GM10847 (cell line): ENCODE data around the gene IDH3G.

ENCODE experiments used
- POLR2A ChIP-seq: IDR thresholded peaks from 2 replicates; pipeline ENCODE4 v1.6.1; 2011; ENCODE audit not compliant: insufficient read length; ENCODE audit errors: extremely low read depth

Gene IDH3G

DNA sequence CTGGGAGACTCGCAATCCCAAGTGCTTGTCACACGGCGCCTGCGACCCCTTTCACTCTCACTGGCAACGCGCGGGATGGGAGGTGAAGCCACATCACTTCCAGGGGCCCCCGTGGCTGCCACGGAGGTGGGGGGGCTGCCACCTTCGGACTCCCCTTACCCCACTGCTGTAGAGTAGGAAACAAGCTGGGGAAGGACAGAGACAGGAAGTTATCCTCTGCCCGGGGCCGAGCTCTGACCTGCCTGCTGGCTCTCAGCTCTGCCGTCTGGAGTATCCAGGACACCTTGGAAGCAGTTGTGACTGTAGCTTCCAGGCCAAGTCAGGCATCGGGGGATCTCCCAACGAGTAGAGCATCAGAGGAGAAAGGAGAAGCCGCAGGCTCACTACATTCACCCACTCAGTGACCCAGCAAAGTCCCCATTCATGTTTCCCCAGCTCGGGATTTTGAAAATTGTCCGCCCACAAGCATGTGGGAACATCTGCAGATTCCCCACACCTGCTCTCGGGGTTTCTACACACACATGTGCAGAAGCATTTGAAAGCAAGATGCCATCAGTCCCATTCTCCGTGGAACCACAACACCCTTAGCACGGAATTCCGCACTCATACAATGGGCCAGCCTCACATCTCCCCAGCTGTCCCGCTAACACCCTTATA lies 25.3 kb upstream of the IDH3G start:
- no peak for TF ChIP-seq POLR2A

DNA sequence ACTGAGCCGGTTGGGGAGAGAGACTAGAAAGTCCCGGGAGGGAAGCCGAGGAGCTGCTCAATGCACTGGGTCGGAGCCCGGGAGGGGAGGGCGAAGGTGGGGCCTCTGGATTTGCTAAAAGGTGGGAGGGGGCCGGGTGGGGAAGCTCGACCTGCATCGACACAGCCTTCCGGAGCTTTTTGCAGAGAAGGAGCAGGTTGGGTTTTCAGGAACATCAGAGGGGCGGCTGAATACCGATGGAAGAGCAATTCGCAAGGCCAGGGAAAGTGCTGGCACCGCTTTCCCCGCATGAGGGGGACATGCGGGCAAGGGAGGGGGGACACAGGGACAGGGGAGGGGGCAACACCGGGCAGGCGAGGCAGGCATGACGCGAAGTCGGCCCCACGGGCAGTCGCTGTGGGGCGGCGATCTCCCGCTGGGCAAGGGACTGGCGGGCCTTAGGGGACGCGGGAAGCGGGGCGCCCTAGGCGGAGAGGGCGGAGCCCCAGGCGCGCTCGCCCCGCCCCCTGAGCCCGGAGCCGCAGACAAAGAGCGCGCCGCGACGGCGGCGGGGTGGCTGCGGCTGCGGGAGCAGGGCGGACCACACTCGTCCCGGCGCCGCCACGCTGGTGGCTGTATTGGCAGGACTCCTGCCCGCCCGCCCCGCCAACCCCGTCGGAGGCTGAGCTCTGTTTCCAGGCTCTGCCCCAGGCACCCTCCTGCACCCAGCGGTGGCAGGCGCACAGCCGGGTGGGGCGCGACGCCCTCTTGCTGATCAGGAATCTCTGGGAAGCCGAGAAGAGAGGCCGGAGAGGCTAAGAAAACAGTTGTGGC lies 24.6 kb upstream of the IDH3G start:
- TF ChIP-seq POLR2A = no peak

DNA sequence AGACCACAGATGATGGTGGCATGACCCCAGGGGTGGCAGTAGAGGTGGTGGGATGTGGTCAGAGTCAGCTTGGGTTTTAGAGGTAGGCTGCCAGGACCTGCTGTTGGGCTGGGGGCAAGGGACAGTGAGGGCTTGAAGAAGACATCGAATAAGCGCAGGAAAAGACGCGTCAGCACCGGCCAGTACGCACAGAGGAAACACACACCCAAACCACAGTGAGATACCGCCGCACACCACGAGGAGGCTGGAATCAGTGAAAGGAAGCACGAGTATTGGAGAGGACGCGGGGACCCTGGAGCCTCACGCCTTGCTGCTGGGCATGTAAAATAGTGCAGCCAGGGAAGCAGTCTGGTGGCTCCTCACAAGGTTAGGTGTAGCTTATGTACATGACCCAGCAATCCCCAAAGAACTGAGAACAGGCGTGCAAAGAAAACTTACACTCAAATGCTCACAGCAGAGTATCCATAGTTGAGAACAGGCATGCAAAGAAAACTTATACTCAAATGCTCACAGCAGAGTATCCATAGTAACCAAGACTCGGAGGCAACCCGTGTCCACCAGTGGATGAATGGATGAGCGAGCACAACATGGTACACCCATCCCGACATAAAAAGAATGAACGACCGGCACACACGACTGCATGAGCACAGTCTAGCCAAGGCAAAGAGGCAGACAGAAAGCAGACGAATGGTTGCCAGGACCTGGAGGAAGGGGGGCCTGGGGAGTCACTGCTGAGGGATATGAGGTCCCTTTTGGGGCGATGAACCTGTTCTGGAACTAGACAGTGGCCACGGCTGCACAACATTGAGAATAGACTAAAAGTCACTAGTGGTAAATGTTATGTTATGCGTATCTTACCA lies 22.9 kb upstream of the IDH3G start:
- no peak for TF ChIP-seq POLR2A

DNA sequence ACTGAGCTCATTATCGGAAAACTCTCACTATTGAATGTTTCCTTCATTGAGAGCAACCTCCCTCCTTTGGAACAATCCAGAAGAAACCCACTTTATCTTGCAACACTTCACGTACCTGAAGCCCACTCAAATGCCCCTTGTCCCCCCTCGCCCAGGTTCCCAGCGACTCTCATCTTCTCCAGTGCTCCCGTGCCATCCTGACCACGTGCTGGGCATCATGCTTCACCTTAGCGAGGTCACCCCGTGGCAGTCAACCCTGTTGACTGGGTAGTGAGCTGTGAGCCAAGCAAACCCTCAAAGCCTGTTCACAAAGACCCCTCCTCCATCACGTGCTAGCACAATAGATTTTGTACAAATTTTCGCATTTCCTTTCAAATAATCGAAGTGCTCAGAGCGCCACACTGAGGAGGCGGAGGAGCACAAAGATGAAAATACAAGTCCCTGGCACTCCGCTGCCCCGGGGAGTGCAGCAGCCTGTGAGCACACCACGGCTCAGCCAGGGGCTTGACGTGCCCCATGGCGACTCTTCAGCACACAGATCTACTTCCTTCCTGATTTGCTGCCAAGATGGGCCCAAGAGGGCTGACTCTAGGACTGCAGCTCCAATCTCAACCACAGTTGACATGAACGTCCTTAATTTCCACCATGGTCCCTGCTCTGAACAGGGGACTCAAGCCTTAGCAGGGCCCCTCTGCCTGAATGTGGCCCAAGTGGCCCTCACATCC lies 20.6 kb upstream of the IDH3G start:
- TF ChIP-seq POLR2A = no peak

DNA sequence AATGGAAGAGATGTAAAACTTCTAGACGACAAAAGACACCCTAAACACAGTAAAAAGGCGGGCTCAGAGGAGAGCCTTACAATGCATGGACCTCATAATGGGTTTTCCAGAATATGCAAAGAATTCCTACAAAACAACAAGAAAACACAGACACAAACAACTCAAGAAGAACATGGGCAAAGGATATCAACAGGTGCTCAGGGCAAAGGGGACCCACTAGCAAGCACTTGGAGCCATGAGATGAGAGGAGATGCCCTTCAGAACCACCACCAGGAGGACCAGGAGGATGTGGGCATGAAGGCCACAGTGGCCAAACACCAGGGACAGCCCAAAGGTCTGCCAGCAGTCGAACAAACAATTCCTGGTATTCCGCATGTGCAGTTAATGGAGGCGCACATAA lies 19.0 kb upstream of the IDH3G start:
- no peak for TF ChIP-seq POLR2A

DNA sequence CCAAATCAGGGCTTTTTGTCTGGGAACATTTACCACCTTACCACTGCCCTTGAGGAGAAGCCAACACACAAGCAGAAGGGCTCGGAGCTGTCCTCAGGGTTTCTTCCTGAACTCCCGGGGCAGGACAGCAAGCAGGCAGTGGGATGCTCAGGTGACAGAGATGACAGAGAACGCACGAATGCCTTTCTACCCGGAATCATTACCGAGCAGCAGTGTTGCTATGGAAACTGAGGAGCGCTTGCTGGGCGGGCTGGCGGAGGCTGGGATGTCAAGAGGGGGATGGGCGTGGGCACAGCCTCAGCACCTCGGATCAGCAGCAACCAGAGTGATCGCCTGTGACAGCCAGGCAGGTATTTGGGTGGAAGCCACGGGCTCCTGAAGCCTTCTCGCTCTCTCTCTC lies 18.0 kb upstream of the IDH3G start:
- no peak for TF ChIP-seq POLR2A

DNA sequence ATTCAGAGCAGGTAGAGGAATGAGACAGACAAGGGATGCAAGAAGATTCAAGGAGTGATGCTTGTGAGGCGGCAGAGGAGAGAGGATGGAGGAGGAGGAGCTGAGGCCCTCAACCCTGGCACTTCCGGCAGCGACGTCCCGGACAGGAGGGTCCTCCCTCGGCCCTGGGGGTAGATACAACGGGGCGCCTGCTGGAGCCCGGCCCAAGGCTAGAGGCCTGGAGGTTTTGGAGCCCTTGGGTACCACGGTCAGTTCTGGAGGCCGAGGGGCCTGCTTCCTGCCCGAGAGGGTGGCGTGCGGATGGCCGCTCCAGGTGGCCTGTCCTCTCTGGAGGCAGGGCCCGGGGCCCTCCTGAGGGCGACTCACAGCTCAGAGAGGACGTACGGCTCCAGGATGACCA lies 13.8 kb upstream of the IDH3G start:
- TF ChIP-seq POLR2A = no peak

DNA sequence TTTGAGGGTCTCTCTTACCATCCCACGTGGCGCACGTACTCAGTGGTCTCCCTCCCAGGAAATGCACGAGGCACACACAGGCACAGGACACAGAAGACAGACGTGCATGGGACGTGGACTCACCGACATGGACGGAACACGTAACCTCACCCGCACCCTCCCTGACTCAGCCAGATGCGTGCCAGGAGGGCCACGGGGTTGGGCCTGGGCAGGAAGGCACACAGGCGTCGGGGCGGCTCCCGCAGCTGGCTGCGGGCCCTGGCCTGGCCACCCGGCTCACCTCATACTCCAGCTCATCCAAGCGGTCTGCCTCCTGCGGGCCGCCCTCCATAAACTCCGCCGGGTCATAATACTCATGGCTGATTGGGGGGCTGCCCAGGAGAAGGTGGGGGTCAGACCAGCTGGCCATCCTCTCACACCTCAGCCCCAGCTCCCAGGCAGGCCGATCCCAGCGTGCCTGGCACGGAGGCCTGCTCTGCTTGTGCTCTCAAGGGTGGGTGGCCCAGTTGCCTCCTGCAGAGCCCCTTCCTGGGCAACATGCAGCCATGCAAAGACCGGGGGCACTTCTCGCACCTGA lies 12.9 kb upstream of the IDH3G start:
- no peak for TF ChIP-seq POLR2A

DNA sequence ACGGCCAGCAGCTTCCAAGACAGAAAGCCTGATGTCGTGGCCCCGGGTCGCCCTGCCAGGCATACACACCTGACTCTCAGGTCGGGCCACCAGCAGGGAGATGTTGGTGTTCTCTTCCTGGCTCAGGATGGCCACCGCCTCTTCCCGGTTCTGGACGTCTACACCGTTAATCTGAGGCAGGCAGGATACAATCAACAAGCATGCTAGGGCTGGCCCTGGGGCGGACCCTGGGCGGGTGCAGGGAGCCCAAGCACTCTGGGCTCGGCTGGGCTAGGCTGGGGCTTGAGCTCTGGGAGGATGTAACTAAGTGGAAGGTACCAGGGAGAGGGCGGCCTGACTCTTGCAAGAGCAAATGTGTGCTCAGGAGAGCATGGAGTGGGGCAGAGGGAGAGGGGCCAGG lies 11.3 kb upstream of the IDH3G start:
- TF ChIP-seq POLR2A = no peak

DNA sequence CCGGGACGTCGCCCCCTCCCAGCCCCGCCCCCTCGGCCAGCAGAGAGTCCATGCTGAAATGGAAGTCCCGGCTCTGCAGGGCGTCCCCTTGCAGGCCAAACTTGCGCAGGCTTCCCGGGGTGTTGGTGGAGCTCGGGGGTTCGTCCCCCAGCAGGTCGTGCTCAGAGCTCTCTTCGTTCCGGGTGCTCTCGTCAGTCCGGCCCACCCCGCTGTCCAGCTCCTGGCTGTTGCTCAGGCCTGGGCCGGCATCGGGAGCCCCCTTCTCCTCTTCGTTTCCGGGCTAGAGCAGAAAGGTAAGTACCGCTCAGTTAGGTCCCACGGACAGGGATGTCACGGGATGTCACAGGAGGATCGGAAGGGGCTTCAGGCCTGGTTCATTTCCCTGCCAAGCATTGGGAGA lies 10.4 kb upstream of the IDH3G start:
- no peak for TF ChIP-seq POLR2A

DNA sequence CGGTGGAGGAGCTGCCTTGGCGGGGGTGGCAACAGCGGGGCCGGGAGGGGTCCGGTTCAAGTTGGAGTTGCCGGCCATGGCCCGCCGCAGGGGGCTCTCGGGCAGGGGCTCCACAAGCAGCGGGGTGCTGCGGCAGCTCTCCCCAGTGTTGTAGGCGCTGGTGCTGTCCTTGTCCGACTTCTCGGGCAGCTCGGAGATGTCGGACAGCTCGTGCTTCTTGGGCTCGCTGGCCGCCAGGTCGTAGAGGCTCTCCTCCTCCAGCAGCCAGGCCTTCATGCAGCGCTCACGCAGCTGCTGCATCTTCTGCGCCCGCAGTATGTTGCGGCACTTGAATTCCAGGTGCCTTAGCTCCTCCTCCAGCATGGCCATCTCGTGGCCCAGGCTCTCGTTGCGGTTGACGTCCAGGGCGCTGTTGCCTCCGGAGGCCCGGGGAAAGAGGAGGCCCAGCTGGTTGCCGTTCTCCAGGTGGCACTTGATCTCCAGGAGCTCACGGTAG lies 10.0 kb upstream of the IDH3G start:
- TF ChIP-seq POLR2A = no peak

DNA sequence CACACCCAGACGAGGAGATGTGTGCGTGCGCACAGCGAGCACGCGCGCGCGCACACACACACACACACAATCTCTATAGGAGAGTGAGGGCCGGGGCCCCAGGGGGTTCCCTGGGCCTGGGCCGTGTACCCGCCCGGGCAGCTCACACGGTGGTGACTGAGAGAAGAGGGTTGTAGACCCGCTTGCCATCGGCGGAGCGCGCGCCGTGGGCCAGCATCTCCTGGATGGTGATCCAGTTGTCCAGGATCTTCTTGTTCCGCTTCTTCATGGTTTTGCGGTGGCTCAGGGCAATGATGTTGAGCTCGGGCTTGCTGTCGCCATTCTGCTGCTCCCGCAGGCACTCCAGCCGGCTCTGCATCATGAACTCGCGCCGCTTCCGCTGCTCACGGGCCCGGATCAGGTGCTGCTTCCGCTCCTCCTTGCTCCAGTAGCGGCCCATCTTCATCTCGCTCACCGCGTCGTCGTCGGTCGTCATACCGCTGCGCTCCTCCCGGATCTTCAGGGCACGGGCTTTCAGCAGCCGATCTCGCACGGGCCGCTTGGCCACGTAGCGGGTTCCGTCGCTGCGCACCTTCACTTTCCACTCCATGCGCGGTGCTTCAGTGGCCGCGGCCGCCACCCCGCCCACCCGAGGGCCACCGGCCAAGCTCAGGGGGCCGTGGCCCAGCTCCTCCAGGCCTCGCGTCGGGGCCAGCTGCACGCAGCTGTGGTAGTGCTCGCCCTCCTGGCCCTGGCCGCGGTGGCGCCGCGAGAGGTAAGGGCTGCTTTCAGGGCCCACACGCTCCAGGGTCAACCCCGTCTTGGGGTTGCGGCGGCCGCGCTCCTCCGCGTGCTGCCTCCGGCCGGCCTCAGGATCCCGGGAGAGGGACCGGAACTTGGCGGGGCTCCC lies 9.3 kb upstream of the IDH3G start:
- no peak for TF ChIP-seq POLR2A

DNA sequence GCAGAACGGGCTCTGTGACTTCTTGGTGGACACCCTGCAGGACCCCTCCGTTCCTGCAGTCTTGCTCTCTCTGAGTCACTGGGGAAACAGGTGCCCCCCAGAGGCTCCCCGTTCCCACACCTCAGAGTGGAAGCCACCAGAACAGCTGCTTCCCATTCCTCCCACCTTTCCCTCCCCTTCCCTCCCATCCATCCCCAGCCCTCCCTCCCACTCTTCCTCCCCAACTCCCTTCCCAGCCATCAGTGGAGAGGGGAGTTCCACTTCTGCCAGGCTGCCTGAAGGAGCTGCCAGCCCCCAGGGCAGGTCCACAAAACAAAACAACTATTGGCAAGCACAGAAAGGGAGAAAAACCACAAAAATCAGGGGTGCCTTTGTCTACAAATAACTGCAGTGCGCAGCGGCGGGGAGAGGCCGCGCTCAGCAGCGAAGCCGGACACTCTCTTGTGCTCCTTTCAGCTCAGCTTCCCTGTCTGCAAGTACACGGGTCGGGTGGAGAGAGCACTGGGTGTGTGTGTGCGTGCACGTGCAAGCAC lies 8.4 kb upstream of the IDH3G start:
- no peak for TF ChIP-seq POLR2A
